Stimulated activated memory B cell treated with anti-CD40 and anti-IgM and Interleukin-4, amounts not matched to agents 10 μg/mL and 1 μg/mL and 100 μg/mL, for 72 hours (primary cell): ENCODE measurements around the gene CLIP4.

Source experiments
- ATAC-seq: fragments of 150-1000 bp; cut with Tn5 transposase; 2 replicates; pipeline ENCODE4 v1.10.0; 2021
- H3K27ac Mint-ChIP-seq: one replicate; pipeline ENCODE4 v1.8.0; 2022; ENCODE audit warnings: mild to moderate bottlenecking, mixed read lengths
- H3K27me3 Mint-ChIP-seq: one replicate; pipeline ENCODE4 v1.8.0; 2022; ENCODE audit warnings: mixed read lengths
- H3K36me3 Mint-ChIP-seq: one replicate; pipeline ENCODE4 v1.8.0; 2022; ENCODE audit warnings: mixed read lengths
- H3K4me1 Mint-ChIP-seq: one replicate; pipeline ENCODE4 v1.8.0; 2022; ENCODE audit warnings: mixed read lengths
- H3K4me3 Mint-ChIP-seq: one replicate; pipeline ENCODE4 v1.8.0; 2022; ENCODE audit warnings: mild to moderate bottlenecking, moderate library complexity, mixed read lengths
- H3K9me3 Mint-ChIP-seq: one replicate; pipeline ENCODE4 v1.8.0; 2022; ENCODE audit warnings: mixed read lengths

Gene CLIP4

GRCh38 chr2:29113027-29113686 lies 2.1 kb upstream of the CLIP4 start:
- peaks cover 11% of the 10 kb centered on the region for H3K27me3 Mint-ChIP-seq
- no peaks in the 10 kb centered on the region for H3K36me3 Mint-ChIP-seq
- H3K4me3 Mint-ChIP-seq = no peak overlapping the region
- H3K4me1 Mint-ChIP-seq = peaks cover 34% of the 10 kb centered on the region
- peak overlapping the region; percentile 86 for H3K27ac Mint-ChIP-seq
- ATAC-seq = no peak
- no peaks in the 10 kb centered on the region for H3K9me3 Mint-ChIP-seq

GRCh38 chr2:29113891-29114321 lies 1.3 kb upstream of the CLIP4 start:
- peaks cover 34% of the 10 kb centered on the region for H3K4me1 Mint-ChIP-seq
- no peaks in the 10 kb centered on the region for H3K9me3 Mint-ChIP-seq
- peak overlapping the region; percentile 86 for H3K27ac Mint-ChIP-seq
- H3K27me3 Mint-ChIP-seq = peaks cover 11% of the 10 kb centered on the region
- H3K36me3 Mint-ChIP-seq = no peaks in the 10 kb centered on the region
- no peak for ATAC-seq
- H3K4me3 Mint-ChIP-seq = peak overlapping the region; percentile 79

GRCh38 chr2:29114586-29114945 lies 649 bp upstream of the CLIP4 start:
- peak overlapping the region; percentile 79 for H3K4me3 Mint-ChIP-seq
- peaks cover 31% of the 10 kb centered on the region for H3K4me1 Mint-ChIP-seq
- ATAC-seq = no peak
- no peaks in the 10 kb centered on the region for H3K9me3 Mint-ChIP-seq
- peak overlapping the region; percentile 86 for H3K27ac Mint-ChIP-seq
- peaks cover 9% of the 10 kb centered on the region for H3K27me3 Mint-ChIP-seq
- no peaks in the 10 kb centered on the region for H3K36me3 Mint-ChIP-seq

GRCh38 chr2:29115797-29116781 lies 874 bp downstream of the CLIP4 start:
- Mint-ChIP-seq H3K4me1 (peaks cover 22% of the 10 kb centered on the region), H3K9me3 (no peaks in the 10 kb centered on the region), H3K27ac (peak overlapping the region; percentile 83), H3K4me3 (peak overlapping the region; percentile 86), H3K27me3 (no peaks in the 10 kb centered on the region), H3K36me3 (no peaks in the 10 kb centered on the region)
- peak; percentile 65 for ATAC-seq

GRCh38 chr2:29117636-29118303 lies 2.6 kb downstream of the CLIP4 start:
- Mint-ChIP-seq H3K4me3 (no peak overlapping the region), H3K4me1 (peaks cover 22% of the 10 kb centered on the region), H3K27ac (no peak overlapping the region)

GRCh38 chr2:29119211-29119610 lies 4.0 kb downstream of the CLIP4 start:
- peaks cover 18% of the 10 kb centered on the region for H3K36me3 Mint-ChIP-seq
- H3K4me3 Mint-ChIP-seq = no peak overlapping the region
- no peak overlapping the region for H3K27ac Mint-ChIP-seq
- ATAC-seq = no peak
- H3K27me3 Mint-ChIP-seq = no peaks in the 10 kb centered on the region
- H3K4me1 Mint-ChIP-seq = peaks cover 22% of the 10 kb centered on the region
- H3K9me3 Mint-ChIP-seq = peaks cover 6% of the 10 kb centered on the region

More at GRCh38 chr2:29117636-29118303, 2.6 kb downstream of the CLIP4 start:
- Mint-ChIP-seq H3K27me3 (no peaks in the 10 kb centered on the region), H3K9me3 (no peaks in the 10 kb centered on the region), H3K36me3 (peaks cover 3% of the 10 kb centered on the region)
- no peak for ATAC-seq

GRCh38 chr2:29120846-29121245 lies 5.6 kb downstream of the CLIP4 start:
- H3K4me3 Mint-ChIP-seq = no peak overlapping the region
- no peaks in the 10 kb centered on the region for H3K27me3 Mint-ChIP-seq
- H3K36me3 Mint-ChIP-seq = peaks cover 34% of the 10 kb centered on the region
- H3K27ac Mint-ChIP-seq = no peak overlapping the region
- ATAC-seq = no peak
- H3K9me3 Mint-ChIP-seq = peaks cover 6% of the 10 kb centered on the region
- H3K4me1 Mint-ChIP-seq = peaks cover 15% of the 10 kb centered on the region

GRCh38 chr2:29123617-29124349 lies 8.6 kb downstream of the CLIP4 start:
- Mint-ChIP-seq H3K4me1 (no peaks in the 10 kb centered on the region), H3K9me3 (peaks cover 6% of the 10 kb centered on the region), H3K4me3 (no peak overlapping the region), H3K27me3 (no peaks in the 10 kb centered on the region), H3K36me3 (peaks cover 35% of the 10 kb centered on the region), H3K27ac (no peak overlapping the region)
- ATAC-seq = no peak

- no peak overlapping the region for H3K4me3 Mint-ChIP-seq
- no peaks in the 10 kb centered on the region for H3K4me1 Mint-ChIP-seq
- peaks cover 6% of the 10 kb centered on the region for H3K9me3 Mint-ChIP-seq
- ATAC-seq = no peak
- H3K27ac Mint-ChIP-seq = no peak overlapping the region
- H3K27me3 Mint-ChIP-seq = no peaks in the 10 kb centered on the region
- H3K36me3 Mint-ChIP-seq = peaks cover 35% of the 10 kb centered on the region
Measured at GRCh38 chr2:29124504-29124903, 9.3 kb downstream of the CLIP4 start.

GRCh38 chr2:29129586-29130281 lies 14.5 kb downstream of the CLIP4 start:
- H3K27me3 Mint-ChIP-seq = no peaks in the 10 kb centered on the region
- no peaks in the 10 kb centered on the region for H3K9me3 Mint-ChIP-seq
- H3K4me1 Mint-ChIP-seq = peaks cover 10% of the 10 kb centered on the region
- no peak overlapping the region for H3K4me3 Mint-ChIP-seq
- peaks cover 33% of the 10 kb centered on the region for H3K36me3 Mint-ChIP-seq
- ATAC-seq = no peak
- H3K27ac Mint-ChIP-seq = peak overlapping the region; percentile 74

- Mint-ChIP-seq H3K27me3 (no peaks in the 10 kb centered on the region), H3K4me3 (no peak overlapping the region), H3K36me3 (peaks cover 27% of the 10 kb centered on the region), H3K4me1 (peaks cover 10% of the 10 kb centered on the region), H3K27ac (peak overlapping the region; percentile 74), H3K9me3 (no peaks in the 10 kb centered on the region)
- peak; percentile 45 for ATAC-seq
Measured at GRCh38 chr2:29130295-29130694, 15.1 kb downstream of the CLIP4 start.

- no peak overlapping the region for H3K4me3 Mint-ChIP-seq
- H3K27ac Mint-ChIP-seq = no peak overlapping the region
- no peaks in the 10 kb centered on the region for H3K27me3 Mint-ChIP-seq
- peaks cover 54% of the 10 kb centered on the region for H3K36me3 Mint-ChIP-seq
- no peak for ATAC-seq
- peaks cover 7% of the 10 kb centered on the region for H3K4me1 Mint-ChIP-seq
- H3K9me3 Mint-ChIP-seq = no peaks in the 10 kb centered on the region
Measured at GRCh38 chr2:29134933-29135332, 19.7 kb downstream of the CLIP4 start.

- H3K27ac Mint-ChIP-seq = no peak overlapping the region
- no peaks in the 10 kb centered on the region for H3K9me3 Mint-ChIP-seq
- no peaks in the 10 kb centered on the region for H3K27me3 Mint-ChIP-seq
- H3K4me3 Mint-ChIP-seq = no peak overlapping the region
- peaks cover 10% of the 10 kb centered on the region for H3K4me1 Mint-ChIP-seq
- ATAC-seq = no peak
- H3K36me3 Mint-ChIP-seq = peaks cover 66% of the 10 kb centered on the region
Measured at GRCh38 chr2:29139152-29139551, 23.9 kb downstream of the CLIP4 start.

GRCh38 chr2:29139731-29140130 lies 24.5 kb downstream of the CLIP4 start:
- peaks cover 62% of the 10 kb centered on the region for H3K36me3 Mint-ChIP-seq
- no peak for ATAC-seq
- H3K27ac Mint-ChIP-seq = no peak overlapping the region
- H3K4me1 Mint-ChIP-seq = peaks cover 10% of the 10 kb centered on the region
- no peaks in the 10 kb centered on the region for H3K9me3 Mint-ChIP-seq
- no peaks in the 10 kb centered on the region for H3K27me3 Mint-ChIP-seq
- H3K4me3 Mint-ChIP-seq = no peak overlapping the region
